Cortex of kidney (tissue), 1 donor: ENCODE data around the gene RSPH9.

Experiments
- DNase-seq: peaks from one replicate; lab custom pipeline; 2025; lab: John Stamatoyannopoulos, UW

Gene RSPH9, protein sequence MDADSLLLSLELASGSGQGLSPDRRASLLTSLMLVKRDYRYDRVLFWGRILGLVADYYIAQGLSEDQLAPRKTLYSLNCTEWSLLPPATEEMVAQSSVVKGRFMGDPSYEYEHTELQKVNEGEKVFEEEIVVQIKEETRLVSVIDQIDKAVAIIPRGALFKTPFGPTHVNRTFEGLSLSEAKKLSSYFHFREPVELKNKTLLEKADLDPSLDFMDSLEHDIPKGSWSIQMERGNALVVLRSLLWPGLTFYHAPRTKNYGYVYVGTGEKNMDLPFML

DNA sequence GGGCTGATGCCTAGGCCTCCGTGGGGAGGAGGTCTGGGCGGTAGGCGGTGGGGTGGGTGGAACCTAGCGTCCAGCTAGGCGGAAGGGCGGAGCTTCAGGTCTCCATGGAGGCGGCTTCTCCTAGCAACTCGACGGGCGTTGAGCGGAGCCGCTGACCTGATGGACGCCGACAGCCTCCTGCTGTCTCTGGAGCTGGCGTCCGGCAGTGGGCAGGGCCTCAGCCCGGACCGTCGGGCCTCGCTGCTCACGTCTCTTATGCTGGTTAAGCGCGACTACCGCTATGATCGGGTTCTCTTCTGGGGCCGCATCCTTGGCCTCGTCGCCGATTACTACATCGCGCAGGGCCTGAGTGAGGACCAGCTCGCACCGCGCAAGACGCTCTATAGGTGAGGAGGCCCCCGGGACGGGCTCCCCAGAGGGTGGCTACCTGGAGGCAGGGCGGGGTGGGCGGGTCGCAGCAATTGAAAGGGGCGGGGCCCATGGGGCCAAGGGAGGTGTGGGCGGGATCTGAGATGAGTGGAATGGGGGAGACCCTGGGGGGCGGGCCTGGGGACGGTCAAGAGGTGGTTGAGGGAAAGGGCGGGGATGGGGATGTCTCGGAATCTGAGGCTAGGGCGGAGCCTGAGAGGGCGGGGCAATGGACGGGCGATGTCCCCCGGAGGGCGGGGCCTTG lies at the start of gene RSPH9:
TSS of gene RSPH9 (plus strand) at position 97 of the 673 bp plus-strand sequence. CDS start at position 160, 63 bp downstream.
- DNase-seq = no peak

DNA sequence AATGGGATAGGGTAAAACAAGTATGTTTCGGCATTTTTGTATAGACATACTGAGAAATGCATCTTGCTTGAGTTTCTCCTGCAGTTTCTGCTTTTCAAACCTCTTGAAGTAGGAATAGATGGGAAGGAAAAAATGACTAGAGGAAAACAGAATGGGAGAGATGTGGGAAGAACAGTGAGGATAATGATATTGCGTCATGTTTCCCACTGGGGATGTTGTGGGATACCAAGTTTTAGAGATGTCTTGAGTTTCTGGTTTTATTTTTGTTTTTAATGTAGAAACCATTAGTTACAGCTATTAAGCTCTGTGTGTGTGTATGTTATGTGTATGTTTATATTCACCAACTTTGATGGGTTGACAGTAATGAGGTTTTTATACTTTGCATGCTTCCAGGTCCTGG lies 44.2 kb upstream of the RSPH9 start:
- DNase-seq = no peak

DNA sequence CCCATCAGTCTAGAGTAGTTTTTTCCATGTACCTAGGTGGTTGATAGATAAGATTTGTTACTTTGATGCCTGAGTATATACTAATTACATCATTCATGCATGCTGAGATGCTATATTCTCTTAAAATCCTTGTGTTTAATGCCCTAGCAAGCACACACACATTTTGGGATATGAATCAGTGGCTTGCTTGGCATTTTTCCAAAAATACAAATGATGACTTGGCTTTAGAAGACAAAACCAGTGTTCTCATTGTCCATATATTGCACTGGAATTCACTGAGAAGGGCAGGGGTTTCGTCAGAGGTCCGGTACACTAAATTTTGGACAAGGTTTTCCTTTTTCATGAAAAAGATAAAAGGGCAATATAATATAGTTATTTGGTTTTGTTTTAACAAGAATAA lies 40.7 kb upstream of the RSPH9 start:
- DNase-seq = no peak

DNA sequence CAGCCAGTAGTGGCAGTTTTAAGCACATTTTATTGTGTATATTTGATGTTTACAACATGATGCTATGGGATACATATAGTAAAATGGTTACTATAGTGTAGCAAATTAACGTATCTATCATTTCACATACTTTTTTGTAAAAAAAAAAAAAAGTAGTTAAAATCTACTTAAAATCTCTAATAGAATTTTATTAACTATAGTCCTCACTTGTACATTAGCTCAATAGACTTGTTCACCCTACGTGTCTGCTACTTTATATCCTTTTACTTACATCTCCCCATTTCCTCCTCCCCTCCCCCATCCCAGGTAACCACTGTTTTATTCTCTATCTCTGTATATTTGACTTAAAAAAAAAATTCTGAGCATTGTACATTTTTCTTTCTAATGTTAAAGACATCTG lies 38.8 kb upstream of the RSPH9 start:
- no peak for DNase-seq

DNA sequence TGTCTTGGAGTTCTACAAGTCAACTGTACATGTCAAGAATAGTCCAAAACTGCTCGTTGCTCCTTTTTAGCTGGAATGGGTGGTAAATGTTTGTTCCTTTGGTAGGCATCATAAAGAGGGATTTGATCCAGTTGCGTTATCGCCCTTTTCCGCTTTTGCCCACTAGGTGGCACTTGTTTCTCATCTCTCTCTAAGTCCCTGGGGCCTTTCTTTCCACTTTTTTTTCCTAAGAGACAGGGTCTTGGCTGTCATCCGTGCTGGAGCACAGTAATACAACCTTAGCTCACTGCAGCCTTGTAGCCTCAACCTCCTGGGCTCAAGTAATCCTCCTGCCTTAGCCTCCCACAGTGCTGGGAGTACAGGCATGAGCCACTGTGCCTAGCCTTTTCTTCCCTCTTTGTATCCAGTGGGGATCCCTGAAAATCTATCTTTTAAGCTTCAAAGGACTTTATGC lies 36.5 kb upstream of the RSPH9 start:
- no peak for DNase-seq

DNA sequence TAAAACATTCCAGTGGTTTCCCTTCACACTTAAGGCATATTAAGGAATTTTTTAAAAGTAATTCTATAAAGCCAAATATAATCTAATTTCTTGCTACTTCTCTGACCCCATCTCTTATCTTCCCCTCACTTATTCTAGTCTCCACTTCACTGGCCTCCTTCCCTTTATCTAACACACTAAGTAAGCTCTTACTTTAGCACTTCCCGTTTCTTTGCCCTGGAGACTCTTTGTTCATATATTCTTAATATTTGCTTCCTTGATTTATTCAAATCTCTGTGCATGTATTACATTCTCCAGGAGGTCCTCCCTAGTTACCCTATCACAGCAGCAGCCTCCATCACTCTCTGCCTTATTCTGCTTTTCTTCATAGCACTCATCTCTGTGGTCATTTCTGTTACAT lies 36.0 kb upstream of the RSPH9 start:
- no peak for DNase-seq

DNA sequence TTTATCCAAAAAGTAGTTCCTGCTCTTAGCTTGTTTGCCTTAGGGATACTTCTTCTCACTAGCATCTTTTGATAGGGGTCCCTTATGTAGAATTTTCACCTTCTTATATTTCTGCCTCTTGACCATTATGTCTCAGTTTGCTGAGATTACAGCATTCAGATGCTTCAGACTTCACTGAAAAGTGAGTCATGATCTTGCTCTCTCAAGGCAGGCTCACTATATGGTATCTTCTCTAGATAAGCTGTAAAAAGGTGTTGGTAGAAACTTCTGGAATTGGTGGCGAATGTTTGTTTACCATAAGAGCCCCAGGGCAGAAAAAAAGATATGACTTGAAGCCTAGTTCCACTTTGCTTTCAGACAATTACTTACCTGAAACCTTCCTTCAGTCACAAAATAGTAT lies 35.4 kb upstream of the RSPH9 start:
- DNase-seq = no peak

DNA sequence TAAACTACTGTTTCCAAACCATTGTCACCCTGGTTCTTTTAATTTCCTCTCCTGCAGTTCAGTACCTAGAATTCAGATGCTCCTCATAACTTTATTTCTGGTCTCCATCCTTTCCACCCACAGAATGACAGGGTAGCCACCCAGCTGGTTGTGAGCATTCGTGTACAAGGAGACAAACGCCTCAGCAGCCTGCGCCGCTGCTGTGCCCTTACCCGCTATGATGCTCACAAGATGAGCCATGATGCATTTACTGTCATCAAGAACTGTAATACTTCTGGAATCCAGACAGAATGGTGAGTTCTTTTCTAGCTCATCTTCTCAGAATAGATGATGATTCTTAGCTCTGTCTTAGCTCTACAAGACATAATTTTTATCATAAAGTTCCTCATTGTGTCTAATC lies 34.4 kb upstream of the RSPH9 start:
- no peak for DNase-seq

DNA sequence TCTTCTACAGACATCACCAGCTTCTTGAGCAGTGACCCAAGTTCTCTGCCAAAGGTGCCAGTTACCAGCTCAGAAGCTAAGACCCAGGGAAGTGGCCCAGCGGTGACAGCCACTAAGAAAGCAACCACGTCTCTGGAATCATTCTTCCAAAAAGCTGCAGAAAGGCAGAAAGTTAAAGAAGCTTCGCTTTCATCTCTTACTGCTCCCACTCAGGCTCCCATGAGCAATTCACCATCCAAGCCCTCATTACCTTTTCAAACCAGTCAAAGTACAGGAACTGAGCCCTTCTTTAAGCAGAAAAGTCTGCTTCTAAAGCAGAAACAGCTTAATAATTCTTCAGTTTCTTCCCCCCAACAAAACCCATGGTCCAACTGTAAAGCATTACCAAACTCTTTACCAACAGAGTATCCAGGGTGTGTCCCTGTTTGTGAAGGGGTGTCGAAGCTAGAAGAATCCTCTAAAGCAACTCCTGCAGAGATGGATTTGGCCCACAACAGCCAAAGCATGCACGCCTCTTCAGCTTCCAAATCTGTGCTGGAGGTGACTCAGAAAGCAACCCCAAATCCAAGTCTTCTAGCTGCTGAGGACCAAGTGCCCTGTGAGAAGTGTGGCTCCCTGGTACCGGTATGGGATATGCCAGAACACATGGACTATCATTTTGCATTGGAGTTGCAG lies 31.0 kb upstream of the RSPH9 start:
- no peak for DNase-seq

DNA sequence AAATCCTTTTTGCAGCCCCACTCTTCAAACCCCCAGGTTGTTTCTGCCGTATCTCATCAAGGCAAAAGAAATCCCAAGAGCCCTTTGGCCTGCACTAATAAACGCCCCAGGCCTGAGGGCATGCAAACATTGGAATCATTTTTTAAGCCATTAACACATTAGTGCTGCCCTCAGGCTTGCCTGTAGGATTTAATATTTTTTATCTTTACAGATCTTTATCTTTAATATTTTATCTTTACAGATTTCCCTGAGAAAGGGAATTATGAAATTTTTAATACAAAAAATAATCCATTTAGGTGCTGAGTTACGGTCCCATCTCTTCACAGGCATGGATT lies 30.5 kb upstream of the RSPH9 start:
- DNase-seq = no peak

DNA sequence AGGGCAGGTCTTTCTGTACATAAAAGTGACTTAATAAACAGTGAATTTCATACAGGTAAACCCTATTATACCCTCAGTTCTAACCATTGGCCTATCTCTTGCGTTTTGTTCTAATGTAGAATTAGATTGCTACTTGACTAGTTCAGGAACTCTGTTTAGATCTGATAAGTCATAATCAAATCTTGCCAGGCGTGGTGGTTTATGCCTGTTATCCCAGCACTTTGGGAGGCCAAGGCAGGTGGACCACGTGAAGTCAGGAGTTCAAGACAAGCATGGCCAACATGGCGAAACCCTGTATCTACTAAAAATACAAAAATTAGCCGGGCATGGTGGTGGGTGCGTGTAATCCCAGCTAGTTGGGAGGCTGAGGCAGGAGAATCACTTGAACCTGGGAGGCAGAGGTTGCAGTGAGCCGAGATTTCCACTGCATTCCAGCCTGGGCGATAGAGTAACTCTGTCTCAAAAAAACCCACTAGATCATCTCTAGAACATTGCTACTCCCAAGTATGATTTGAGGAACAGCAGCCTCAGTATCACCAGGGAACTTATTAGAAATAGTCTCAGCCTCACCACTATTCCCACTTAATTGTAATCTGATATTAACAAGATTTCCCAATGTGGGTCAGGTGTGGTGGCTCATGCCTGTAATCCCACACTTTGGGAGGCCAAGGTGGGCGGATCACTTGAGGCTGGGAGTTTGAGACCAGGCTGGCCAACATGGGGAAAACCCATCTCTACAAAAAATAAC lies 27.9 kb upstream of the RSPH9 start:
- DNase-seq = no peak

DNA sequence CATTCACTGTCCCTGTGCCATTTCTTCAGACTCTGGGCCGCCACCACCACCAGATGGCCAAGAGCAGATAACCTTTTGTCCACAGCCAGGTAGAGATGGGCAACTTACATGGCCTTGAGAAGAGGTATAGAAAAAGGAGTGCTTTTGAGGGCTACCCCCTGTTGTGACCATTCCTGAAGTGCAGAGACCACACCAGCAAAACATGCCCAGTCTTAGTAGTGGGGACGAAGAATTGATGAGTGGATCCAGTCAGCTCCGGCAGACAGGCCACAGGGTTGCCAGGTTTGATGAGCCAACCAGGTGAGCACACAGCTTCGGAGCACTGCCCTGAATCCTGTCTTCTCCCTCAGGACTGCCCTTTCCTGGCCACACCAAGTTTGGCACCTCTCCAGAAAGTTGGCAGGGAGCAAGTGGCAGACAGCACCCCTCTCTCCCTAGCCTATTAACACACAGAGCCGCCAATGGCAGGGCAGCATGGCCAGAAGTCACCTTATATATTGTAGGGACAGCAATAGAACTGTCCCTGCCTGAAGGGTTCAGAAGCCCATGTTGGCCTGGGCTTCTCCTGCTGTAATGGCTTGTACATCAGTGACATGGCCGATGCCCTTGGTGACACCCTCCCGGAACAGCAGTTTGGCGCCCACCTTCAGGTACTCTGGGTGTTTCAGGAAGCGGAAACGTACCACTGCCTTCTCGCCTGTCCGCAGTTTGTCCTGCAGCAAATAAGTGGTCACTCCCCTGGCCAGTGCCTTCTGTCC lies 23.6 kb upstream of the RSPH9 start:
- no peak for DNase-seq

DNA sequence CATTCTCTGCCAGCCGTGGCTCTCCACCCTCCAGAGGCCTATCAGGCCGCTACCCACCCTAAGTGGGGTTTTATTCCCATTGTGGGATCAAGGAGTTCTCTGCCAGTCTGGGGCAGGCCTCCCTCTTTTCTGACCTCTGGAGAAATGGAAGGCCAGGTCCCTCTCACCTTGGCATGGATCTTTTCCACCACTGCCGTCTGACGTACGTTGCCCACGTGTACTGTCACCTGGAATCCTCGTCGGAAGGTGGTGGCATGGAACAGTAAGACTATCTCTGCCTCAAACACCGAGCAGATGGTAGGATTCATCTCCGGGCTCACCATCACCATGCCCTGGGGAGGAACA lies 23.0 kb upstream of the RSPH9 start:
- no peak for DNase-seq

DNA sequence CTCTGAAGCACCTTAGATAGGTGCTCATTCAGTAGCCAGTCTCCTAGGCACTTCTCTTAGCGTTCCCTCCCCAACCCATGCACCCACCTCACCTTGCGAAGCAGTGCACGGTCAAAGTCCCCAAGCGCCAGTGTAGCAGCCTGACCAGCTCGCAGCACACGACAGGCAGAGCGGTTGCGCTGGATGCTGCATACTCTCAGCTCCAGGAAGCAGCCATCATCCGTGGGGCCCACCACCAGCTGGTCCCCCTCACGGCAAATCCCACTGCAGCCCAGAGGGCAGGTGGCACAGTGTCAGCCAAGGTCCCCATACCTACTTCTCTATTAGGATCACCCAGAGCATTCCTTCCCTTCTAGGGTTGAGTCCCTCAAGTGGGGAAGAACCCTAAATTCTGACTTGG lies 22.3 kb upstream of the RSPH9 start:
- no peak for DNase-seq

DNA sequence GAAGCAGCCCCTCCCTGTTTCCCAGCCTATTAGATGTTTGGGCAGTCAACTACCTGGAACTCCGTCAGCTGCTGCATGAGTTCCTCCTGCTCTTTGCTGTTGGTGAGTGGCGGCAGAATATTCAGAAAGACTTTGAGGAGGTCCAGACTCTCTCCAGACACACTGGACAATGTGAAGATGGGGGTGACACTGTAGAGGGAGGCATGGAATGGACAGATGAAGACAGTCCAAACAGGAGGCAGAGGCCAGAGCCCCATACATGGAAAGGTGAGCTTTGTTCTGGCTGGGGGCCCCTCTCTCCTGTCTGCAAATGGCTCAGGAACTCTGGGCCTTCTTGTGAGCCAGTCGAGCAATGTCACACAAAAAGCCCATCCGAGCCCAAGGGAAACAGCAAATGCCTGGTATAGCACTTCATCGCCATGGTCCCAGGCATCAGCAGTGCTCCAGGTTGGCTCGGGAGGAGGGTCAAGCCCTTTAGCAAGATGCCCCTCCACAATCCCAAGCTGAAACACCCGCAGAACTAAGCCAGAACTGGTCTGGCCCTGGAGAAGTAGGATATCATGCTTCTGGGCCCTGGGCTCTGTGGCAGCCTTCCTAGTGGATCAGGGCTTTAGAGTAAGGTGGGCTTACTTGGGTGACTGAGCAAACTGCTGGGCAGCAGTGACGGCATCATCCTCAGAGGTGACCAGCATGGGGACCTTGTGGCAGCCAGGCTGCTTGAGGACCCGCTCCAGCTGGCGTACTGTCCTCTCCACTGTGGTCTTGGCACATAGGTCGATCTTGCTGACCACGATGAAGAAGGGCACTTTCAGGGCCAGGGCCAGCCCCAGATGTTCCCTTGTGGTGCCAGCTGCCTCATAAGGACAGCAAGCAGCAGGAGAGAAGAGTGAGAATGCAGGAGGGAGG lies 20.7 kb upstream of the RSPH9 start:
- DNase-seq = no peak

DNA sequence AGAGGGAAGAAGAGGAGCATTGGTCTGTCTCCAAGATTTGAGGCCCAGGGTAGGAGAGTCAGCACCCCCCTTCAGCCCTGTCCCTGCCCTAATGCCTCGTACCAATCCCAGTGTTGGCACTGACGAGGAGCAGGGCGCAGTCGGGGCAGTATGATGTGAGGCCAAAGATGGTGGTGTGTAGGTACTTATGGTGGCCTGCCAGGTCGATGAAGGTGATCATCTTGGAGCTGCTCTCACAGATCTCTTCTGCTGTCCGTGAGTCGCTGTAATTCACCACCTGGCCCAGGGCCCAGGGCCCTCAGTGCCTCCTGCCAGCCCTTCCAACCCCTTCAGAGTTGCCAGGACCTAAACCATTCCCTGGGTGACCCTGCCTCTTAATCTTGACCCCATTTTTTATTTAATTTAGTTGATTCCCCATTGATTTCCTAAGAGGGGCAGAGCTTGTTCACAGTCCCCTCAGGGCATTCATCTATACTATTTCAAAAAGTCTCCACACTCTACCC lies 20.0 kb upstream of the RSPH9 start:
- no peak for DNase-seq

DNA sequence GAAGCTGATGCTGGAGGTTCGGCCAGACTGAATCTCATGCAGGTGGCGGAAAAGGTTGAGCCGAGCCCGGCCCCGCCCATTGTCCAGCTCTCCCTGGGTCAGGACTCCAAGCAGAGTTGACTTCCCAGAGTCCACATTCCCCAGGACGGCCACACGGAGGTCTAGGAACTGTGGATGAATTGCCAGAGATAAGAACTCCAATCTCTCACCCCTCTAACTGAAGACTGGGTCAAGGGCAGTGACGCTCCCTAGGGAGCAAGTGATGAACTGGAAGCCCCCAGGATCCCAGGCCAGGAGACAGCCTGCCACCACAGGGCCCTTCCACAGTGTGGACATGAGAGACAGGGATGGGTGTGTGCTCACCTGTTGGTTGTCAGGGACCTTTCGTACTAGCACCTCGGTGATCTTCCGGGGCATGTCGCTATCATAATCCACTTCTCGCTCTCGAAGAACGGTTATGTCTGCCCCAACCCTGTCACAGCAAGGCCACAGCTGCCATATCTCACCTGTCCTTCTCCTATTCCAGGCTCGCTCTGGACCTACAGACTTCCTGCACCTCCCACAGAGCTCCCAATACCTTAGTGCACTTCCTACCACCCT lies 19.3 kb upstream of the RSPH9 start:
- no peak for DNase-seq

DNA sequence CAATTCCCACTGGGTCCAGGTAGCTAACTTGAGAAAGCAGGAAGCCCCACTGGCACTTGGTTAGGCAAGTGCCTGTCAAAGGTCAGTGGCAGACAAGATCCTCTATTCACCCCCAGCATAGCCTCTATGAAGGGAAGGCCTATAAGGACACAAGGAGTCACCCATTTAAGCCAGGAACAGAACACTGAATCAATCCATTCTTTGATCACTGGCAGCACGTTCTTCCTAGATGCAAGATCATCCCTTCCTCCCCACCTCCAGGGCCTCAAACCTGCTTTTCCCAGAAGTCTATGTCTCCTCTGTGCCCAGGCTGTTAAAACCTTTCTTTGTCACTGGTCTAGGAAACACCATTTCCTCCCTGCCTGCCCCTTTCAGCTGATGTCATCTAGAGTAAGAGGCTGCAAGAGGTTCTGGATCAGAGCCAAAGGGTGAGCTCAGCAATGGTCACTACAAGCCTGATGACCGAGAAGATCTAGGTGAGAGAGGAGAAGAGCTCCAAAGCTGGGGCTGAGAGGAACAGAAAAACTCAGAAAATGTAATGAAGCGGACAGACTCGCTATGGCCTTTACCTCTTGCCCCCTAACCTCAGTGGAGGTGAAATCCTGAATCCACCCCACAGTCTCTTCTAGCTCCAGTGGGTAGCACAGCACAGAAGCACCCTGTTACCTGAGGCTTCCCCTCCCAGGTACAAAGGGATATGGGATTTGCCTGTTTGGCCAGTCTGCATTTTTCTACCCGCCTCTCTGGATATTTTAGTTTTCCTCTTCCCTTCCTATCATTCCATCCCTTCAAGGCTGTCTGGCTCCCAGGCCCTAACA lies 17.6 kb upstream of the RSPH9 start:
- no peak for DNase-seq

DNA sequence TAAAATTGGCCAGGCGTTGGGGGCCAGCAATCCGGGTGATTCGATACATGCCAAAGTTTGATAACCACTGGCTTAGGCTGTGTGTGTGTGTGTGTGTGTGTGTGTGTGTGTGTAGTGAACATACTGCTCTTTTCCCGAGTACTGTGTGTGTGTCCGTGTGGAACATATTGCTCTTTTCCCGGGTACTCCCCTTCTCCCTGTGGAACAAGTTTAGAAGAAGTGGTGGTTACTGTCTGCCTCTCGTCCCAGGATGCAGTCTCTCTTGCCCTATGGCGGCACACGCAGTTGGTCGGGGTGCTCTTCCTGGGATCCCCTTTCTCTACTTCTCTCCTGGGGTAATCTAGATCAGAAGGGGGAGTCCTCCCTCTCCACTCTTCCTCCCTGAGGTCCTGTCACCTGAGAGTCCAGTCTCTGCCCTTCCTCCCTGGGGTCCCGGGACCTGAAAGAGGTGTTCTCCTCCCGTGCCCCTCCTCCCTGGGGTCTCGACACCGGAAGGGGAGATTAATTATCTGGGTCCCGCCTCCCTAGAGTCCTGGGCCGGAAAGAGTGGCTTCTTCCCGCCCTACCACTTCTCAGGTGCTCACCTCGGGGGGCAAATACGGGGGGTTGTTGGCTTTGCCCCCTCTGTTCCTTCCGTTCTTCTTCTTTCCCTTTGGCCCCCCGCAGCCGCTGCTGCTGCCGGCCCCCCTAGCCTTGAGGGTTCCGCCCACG lies 16.3 kb upstream of the RSPH9 start:
- DNase-seq = no peak
